HG03060 (cell line): ENCODE results near the gene PRKD2.

ENCODE experiments used
- ATAC-seq: cut with Tn5 transposase; IDR thresholded peaks from one replicate; pipeline ENCODE4 v1.9.1; 2021; ENCODE audit warnings: low read depth, moderate number of reproducible peaks; ENCODE audit not compliant: unreplicated experiment

Gene PRKD2

DNA sequence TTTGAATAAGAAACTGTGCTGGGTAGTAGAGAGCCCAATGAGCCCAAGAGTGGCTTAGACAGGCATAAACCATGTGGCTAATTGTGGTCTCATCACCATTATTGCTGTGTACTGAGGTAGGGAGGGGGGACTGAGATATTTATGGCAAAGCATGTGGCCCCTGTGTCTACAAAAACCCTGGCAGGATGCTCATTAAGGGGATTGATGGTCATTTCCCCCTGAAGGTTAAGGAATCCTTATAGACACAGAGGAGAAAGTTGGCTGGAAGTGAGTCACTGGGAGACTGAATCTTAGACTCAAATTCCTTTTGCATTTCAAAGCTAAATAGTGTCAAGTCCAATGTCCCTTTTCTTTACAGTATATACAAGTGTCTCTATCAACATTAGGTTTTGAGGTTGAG is 46.1 kb downstream of the PRKD2 start:
- no peak for ATAC-seq

DNA sequence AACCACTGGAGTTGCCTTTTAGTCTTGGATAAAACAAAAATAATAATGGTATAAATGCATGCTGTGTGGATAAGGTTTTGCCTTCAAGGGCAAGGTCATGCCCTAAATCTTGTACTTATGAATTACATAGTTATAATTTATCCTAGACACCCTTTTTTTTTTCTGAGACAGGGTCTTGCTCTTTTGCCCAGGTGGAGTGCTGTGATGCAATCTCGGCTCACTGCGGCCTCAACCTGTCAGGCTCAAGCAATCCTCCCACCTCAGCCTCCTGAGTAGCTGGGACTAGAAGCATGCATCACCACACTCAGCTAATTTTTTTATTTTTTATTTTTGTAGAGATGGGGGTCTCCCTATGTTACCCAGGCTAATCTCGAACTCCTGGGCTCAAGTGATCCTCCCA is 48.3 kb downstream of the PRKD2 start:
- no peak for ATAC-seq

DNA sequence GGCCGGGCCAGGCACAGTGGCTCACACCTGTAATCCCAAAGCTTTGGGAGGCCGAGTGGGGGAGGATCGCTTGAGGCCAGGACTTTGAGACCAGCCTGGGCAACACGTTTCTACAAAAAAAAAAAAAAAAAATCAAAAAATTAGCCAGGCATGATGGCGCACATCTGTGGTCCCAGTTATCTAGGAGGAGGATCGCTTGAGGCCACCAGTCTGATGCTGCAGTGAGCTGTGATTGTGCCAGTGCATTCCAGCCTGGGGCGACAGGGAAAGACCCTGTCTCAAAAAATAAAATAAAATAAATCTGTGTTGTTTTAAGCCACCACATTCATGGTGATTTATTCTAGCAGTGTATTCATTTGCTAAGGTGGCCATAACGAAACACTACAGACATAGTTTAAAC is 51.8 kb downstream of the PRKD2 start:
- ATAC-seq, result no peak

DNA sequence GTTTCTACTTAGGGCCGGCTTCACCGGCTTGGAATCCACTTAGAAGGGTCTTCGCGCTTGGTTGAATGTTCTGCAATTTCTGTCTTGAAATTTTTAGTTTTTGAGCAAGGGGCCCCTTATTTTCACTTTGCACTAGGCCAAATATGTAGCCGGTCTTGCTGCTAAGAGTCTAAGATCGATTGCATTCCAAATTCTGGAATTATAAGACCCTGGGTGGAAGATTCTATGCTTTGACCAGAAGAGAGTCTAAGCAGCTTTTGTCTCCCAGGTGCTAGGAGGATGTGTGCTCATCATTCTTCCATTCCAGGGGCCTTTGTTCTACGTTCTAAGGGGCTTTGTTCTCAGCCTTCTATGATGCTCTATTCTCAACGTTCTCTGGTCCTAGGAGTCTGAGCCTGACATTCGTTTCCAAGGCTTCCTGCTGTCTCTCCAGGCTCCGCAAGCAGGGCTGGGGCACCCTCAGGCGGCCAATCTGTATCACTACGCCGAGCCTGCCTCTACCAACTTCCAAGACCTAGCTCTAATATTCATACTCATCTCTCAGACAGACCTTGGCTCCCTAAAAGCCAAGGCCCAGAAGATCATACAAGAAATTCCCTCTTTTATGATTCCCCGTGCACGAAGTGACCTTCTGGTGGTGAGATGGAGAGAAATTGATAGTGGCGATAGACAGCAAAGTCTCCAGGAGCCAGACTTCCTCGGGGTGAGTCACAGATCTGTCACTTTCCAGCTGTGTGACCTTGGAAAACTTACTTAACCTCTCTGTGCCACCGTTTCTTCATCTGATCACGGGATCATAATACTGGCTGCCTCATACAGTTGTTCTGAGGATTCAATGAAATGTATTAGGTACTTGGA is 55.0 kb downstream of the PRKD2 start:
- ATAC-seq, result no peak

DNA sequence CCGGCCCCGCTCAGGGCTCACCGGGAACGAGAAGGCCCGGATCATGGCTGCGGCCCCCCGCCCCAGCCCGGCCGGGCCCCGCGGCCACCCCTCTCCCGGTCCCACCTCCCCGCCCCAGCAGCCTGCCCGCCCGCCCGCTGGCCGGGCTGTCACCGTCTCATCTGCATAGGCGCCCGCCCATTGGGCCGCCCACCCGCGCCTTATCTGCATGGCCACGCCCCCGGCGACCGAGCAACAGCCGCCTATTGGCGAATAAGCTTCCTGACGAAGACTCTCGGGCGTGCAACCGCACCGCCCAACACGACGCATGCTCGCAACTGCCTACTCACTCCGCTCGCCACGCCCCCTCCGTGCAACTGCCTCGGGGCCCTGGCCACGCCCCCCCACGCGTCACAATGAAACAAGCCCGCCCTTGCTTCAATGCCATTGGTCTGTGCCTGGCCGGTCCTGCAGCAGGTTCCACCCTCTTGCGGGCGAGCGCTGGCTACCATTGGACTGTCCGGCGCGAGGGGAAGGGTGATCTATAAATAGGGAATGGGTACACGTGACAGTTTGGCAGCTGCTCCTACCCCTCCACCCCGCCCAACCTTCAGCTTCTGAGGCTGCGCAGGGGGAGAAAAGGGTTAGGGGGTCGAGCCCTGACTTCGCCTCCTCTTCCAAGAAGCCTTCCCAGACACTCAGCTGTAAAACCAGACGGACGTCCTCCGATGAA is 55.7 kb downstream of the PRKD2 start, which contains the start of gene DACT3:
DACT3 (minus strand) TSS at position 163 of the 712 bp plus-strand sequence; CDS start at position 45, 118 bp downstream.
- peak; percentile 88 for ATAC-seq

DNA sequence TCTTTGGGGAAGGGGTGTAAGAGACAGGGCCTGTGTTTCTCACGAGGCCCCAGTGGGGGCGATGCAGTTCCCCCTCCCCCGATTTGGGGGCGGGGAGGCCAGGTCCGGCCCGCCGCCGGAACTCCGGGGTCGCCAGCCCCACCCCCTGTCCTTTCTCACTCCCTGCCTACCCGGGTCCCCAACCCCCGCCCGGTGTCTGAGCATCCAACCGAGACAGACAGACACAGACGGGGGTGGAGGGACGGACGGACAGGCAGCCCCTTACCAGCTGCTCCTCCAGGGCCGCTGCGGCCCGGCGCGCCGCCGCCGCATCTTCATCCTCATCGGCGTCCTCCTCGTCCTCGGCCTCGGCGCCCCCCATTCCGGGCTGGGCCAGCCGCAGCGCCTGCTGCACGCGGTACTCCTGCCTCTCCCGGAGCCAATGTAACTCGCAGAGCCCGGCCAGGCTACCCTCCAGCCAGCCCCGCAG is 56.3 kb downstream of the PRKD2 start:
- no peak for ATAC-seq

DNA sequence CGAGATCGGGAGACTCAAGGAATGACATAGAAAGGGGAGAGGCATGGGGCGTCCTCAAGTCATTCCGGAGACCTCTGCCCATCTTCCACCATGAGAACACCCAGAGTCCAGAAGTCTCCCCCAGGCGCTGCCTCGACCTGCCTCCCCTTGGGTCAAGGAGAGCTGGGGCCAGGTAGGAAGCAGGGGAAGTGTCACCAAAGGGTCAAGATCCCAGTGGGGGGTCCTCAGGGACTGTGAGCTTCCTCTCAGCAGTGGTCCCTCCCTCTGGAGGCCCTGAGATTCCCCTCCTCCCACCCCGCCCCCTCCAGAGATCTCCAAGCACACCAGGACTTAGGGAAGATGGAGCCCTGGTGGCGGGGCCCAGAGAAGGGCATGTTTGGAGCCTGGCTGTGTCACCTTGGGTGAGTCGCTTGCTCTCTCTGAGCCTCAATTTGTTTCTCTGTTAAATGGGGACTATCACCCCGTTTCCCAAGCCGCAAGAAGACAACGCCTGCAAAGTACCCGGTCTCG is 56.9 kb downstream of the PRKD2 start:
- ATAC-seq, result no peak

DNA sequence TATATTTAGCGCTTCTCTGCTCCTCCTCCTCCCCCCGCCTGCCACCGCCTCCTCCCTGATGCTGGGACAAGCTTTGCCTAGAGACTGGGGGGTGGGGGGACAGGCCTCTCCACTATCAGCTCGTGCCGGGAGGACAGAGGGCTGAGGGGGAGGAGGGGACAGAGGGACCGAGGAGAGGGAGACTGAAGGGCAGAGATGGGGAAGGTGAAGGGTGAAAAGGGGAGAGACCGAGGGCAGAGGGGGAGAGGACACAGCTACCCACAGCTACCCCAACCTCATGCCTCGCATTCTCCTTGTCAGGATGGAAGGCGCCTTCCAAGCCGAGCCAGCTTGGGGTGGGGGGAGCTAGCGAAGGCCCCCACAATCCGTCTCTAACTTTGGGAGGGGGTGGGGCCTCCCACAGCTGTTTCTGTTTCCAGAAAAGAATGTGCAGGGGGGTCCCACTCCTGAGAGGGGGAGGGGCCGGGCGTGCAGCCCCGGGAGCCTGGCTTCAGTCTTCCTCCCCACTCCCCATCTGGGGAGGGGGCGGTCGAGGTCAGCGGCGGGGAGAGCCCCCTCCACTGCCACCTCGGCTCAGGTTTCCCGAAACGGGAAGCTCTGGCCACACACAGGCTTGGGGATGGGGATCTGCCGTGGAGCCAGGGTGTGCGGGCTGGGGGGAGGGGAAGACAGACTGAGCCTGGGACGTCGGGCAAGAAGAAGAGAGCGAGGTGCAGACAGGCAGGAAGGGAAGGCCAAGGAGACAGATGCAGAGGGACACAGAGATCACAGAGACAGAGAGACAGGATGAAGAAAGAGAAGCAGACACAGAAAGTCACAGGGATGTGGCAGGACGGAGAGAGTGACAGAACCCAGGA is 57.5 kb downstream of the PRKD2 start:
- ATAC-seq, result no peak

DNA sequence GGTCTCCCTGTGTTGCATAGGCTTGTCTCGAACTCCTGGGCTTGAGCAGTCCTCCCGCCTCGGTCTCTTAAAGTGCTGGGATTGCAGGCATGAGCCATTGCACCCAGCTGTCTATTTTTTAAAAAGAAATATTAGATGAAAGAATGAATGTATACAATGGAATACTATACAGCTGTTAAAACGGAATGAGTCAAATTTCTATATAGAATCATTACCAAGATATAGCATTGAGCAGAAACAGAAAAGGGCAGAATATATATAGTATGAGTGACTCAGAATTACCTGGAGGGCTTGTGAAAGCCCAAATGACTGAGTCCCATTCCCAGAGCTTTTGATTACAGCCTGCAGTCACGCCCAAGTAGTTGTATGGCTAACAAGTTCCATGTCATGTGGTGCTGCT is 60.4 kb downstream of the PRKD2 start:
- no peak for ATAC-seq

DNA sequence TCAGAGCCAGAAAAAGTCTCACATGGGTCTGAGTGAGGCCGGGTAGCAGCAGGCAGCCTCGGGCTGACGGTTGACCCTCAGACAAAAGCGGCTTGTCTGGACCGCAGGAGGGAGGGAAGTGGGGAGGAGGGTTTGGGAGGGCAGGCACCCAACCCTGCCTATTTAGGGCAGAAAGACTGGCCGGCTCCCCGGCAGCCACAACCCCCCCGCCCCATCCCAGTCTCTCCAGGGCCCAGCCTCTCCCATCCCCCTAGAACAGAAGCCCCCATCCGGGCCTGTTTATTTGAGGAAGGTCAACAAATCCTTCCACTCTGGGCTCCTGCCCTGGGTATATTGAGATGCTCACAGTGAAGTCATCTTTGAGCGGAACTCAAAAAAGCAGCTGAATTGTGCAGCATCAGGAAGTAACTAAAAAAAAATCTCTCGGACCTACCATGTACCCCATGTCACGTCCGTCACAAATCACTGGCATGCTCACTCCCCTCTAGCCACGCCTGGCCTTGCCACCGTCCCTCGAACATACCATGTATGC is 62.2 kb downstream of the PRKD2 start:
- ATAC-seq, result no peak

DNA sequence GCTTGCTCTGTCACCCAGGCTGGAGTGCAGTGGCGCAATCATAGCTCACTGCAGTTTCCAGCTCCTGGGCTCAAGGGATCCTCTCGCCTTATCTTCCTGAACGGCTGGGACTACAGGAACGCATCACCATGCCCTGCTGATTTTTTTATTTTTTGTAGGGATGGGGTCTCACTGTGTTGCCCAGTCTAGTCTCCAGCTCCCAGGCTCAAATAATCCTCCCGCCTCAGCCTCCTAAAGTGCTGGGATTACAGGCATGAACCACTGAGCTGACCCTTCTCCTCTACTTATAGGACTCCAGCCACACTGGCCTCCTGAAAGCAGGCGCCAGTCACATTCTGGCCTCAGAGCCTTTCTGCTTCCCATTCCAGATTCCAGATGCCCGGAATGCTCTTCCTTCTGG is 66.5 kb downstream of the PRKD2 start:
- ATAC-seq, result no peak

DNA sequence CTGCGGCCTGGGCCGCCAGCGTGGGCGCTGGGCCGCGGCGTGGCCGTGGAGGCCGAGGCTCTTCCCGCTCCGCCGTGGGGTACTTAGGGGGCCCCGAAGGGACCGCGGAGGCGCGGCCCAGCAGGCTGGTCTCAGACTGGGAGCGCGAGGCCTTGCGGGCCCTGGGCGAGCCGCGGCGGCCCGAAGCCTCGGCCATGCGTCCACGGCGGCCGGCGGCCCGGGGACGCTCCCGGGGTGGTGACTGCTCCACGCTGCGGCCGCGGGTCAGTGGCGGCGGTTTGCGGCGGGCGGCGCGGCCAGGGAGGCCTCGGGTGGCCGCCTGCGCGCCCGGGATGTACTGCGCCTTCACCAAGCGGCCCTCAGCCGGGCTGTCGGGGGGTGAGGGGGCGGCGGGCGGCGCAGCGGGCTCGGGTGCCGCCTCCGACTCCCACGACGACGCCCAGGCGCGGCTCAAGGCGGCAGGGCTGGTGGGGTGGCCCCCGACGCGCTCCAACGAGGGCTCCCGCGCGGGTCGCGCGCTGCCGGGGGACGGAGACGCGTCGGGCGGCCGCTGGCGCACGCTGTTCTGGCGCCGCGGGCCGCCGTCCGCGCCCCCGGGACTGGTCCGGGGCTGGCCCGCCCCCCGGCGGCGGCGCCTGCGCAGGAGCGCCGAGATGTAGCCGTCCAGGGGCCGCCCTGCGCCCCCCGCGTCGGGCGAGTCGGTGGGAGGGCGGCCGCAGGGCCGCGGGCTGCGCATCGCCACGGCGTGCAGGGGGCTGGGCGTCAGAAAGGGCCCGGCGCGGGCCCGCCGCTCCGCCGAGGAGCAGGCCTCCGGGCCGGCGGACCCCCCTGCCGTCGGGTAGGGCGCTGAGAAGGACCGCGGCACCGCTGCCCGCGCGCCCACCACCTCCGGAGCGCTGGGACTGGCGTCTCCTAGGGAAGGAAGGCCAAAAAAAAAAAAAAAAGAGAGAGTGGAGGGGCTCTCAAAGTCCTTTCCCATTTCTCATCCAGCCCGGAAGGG is 67.7 kb downstream of the PRKD2 start:
- ATAC-seq, result no peak

DNA sequence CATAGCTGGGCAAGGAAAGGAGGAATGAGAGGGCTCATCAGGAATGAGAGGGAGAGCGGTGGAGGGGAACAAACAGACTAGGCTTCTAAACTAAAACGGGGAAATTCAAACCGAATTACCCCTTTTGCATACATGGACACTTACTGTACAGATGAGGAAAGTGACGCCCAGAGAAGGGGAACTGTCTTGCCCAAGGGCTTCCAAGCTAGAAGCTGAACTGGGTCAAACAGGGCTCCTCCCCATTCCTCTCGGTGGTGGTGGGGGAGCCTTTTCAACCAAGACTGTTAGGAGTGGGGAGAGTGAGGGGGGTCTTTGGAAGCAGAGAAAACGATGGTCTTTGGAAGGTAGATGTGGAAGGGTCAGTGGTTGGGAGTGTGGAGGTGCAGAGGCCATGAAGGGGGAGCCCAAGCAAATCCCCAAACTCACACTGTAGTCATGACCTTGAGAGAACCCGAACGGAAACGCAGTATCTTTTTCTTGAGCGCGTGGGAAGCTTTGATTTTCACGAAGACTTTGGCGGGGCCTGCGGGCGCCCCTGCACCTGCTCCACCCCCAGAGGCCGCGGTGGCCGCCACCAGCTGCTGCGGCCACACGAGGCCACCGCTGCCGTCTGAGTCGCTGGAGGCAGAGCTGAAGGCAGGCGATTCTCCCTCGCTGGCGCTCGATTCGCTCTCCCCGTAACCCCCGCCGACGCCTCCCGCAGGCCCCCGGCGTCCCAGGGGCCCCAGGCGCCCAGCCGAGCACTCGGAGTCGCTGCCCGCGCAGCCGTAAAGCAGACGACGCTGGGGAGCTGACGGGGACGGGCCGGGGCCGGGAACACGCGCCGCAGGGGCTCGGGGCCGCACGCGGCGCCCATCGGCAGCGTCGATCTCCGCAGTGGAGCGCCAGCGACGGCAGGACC is 68.6 kb downstream of the PRKD2 start:
- ATAC-seq, result no peak

DNA sequence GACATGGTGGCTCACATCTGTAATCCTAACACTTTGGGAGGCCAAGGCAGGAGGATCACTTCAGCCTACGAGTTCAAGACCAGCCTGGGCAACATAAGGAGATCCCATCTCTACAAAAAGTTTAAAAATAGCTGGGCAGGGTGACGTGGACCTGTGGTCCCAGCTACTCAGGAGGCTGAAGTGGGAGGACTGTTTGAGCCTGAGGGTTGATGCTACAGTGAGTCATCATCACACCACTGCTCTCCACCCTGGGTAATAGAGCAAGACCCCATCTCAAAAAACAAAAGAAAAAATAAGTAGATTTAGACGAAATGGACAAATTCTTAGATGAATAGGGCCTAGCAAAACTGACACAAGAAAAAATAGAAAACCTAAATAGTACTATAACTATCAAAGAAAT is 70.5 kb downstream of the PRKD2 start:
- ATAC-seq, result no peak

DNA sequence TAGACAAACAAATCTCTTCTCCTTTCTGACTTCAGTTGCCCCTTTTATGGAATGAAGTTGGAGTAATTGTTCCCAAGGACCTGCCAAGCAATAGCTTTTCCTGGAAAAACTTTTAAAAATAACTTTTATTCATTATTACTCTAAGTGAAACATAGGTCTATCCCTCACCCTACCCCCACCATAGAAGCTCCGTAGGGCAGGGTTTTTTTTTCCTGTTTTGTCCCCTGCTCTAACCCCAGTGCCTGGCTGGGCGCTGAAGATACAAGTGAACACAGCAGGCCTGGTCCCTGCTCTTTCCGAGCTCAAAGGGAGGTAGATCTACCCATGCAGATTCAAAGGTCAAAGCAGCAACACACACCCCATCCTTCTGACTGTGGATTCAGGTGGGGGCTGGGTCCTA is 72.2 kb downstream of the PRKD2 start:
- no peak for ATAC-seq

DNA sequence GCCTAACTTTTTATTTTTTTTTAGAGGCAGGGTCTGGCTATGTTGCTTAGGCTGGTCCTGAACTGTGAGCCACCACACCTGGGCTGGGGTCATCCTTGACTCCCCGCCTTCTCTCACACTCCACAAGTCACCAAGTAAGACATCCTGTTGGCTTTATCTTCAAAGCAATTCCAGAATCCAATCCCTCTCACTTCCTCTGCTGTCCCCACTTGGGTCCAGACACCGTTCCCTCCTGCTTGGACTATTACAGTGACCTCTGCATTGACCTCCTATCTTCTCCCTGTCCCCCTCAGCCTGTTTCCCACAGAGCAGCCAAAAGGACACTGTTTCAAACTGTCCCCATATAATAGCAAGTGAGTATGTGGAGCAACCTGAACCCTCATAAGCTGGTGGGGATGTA is 76.3 kb downstream of the PRKD2 start:
- no peak for ATAC-seq

DNA sequence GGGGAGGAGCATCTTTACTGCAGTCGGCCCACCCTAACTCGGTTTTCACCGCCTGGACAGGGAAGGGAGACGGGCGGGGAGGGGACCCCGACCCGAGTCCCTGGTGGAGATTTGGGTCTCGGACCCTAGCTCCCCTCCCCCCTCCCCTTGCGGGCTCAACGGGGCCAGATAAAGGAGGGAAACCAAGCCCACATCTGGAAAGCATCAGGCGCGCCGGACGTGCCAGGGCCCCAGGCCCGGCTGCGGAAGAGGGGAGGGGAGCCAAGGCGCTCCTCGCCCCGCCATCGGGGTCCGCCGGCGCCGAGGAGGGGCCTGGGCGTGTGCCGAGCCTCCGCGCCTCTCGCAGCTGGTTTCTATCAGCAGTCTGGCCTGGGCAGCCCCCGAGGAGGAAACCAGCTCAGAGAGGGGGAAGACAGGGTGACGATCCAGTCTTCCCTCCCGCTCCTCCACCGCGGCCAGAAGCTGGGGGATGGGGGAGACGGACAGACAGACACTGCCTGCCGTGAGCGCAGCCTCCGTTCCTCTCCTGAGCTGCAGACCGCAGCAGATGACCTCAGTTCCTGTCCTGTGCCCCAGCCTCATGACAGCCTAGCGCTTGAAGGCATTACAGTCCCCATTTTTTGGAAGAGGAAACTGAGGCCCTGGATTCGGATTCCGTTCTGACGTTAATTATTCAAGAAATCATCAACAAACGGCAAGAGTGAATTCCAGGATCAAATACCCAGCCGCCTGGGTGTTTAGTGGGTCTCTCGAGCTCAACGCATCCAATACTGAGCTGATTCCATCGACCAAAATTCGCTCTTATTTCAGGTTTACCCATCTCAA is 77.3 kb downstream of the PRKD2 start:
- ATAC-seq, result no peak
